Panc1 (cell line): ENCODE results near the gene LMBRD1.

ENCODE experiments used
- CTCF ChIP-seq: fragments of 450-650 bp; IDR thresholded peaks from 2 replicates; pipeline ENCODE4 v1.5.1; 2017; ENCODE audit warnings: mild to moderate bottlenecking
- POLR2AphosphoS5 ChIP-seq: IDR thresholded peaks from 2 replicates; pipeline ENCODE4 v1.6.1; 2012; ENCODE audit warnings: mild to moderate bottlenecking, low read depth, low read length, moderate library complexity
- REST ChIP-seq, 2 experiments: IDR thresholded peaks; 2 replicates each; pipeline ENCODE4 v1.6.1; 2011 to 2012; ENCODE audit warnings: low read depth in 2 of 2, control low read depth in 1 of 2, low read length in 1 of 2, mild to moderate bottlenecking in 1 of 2, moderate library complexity in 1 of 2; ENCODE audit not compliant: insufficient read depth in 1 of 2
- TCF7L2 ChIP-seq: IDR thresholded peaks from 2 replicates; pipeline ENCODE4 v1.6.1; 2011; ENCODE audit warnings: mild to moderate bottlenecking, low read depth, low read length, inconsistent platforms

GRCh38 chr6:69647726-69648125 is 149.1 kb downstream of the LMBRD1 start:
- no peak for TF ChIP-seq CTCF
- no peak for TF ChIP-seq REST (IDR thresholded peaks at IDR 0.05; ENCODE audit: insufficient read depth in 1 of 2, low read depth in 2 of 2, low read length in 1 of 2)
- TF ChIP-seq POLR2AphosphoS5, result no peak
- no peak for TF ChIP-seq TCF7L2
